RWPE2 (cell line): ENCODE measurements around the gene GABPB1.

Source experiments
- ATAC-seq: fragments of 200-7000 bp; cut with Tn5 transposase; 3 replicates; pipeline ENCODE4 v1.9.1; 2021; ENCODE audit warnings: low read depth
- DNase-seq: peaks from one replicate; pipeline ENCODE4 v3.0.0-alpha.2; 2020; ENCODE audit warnings: low spot score
- H3K27ac ChIP-seq: fragments of 450-650 bp; 2 replicates; pipeline ENCODE4 v1.5.1; 2017; ENCODE audit warnings: mild to moderate bottlenecking; ENCODE audit not compliant: poor library complexity, severe bottlenecking
- H3K27me3 ChIP-seq: fragments of 250-450 bp; sonication (Bioruptor Pico); 2 replicates; pipeline ENCODE4 v1.5.1; 2021; ENCODE audit warnings: mild to moderate bottlenecking, moderate library complexity; ENCODE audit not compliant: insufficient read depth, poor library complexity, severe bottlenecking
- H3K36me3 ChIP-seq: fragments of 250-450 bp; sonication (Bioruptor Pico); 2 replicates; pipeline ENCODE4 v1.5.1; 2020; ENCODE audit warnings: low read depth, mild to moderate bottlenecking, moderate library complexity
- H3K4me1 ChIP-seq: fragments of 250-450 bp; sonication (Bioruptor Pico); 2 replicates; pipeline ENCODE4 v1.5.1; 2021; ENCODE audit warnings: mild to moderate bottlenecking, moderate library complexity; ENCODE audit not compliant: insufficient read depth, poor library complexity, severe bottlenecking
- H3K4me3 ChIP-seq: fragments of 250-450 bp; sonication (Bioruptor Pico); 2 replicates; pipeline ENCODE4 v1.5.1; 2021; ENCODE audit warnings: mild to moderate bottlenecking, moderate library complexity; ENCODE audit not compliant: severe bottlenecking
- H3K9me3 ChIP-seq: fragments of 250-450 bp; sonication (Bioruptor Pico); 2 replicates; pipeline ENCODE4 v1.5.1; 2021; ENCODE audit warnings: mild to moderate bottlenecking, moderate library complexity; ENCODE audit not compliant: severe bottlenecking
- CTCF ChIP-seq: fragments of 450-650 bp; IDR thresholded peaks from one replicate; pipeline ENCODE4 v1.5.1; 2017; ENCODE audit warnings: mild to moderate bottlenecking, moderate library complexity; ENCODE audit not compliant: poor library complexity, severe bottlenecking

Gene GABPB1

DNA sequence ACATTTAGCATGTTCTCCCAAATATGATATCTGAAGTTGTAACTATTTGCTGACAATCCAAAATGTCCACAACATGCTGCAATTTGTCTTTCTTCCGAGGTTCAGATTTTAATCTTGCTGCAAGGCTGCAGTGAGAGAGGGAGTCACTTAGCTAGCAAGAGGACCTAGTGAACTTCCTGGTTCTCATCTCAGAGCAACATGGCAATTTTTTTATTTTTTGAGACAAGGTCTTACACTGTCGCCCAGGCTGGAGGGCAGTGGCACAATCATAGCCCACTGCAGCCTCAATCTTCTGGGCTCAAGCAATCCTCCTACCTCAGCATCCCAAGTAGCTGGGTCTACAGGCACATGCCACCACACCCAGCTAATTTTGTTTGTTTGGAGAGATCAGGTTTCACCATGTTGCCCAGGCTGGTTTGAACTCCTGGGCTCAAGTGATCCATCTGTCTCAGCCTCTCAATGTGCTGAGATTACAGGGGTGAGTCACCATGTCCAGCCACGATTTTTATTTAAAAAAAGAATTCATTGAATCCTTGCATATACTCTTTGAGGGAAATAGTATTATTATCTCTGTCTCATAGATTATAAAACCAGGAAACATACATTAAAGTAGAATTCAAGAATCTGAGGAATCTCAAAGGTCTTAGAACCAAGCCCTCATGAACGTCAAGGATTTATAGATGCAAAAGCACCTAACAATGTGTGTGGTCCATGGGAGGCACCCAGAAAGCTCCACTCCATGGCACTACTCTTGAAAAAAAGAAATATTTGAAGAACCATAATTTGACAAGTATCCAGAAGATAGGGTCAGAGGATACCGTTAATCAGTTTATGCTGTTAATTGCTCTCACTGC lies 98.6 kb downstream of the GABPB1 start:
- no peaks in the 10 kb centered on the region for H3K9me3 ChIP-seq
- TF ChIP-seq CTCF, result no peak
- peak; percentile 85 for ATAC-seq
- peaks cover 21% of the 10 kb centered on the region for H3K4me1 ChIP-seq
- no peaks in the 10 kb centered on the region for H3K27me3 ChIP-seq
- H3K27ac ChIP-seq, result peak overlapping the region; percentile 18
- H3K4me3 ChIP-seq, result no peak overlapping the region
- no peak for DNase-seq
- no peaks in the 10 kb centered on the region for H3K36me3 ChIP-seq

- Histone ChIP-seq H3K4me3 (no peak overlapping the region), H3K27ac (no peak overlapping the region), H3K27me3 (no peaks in the 10 kb centered on the region), H3K4me1 (peaks cover 16% of the 10 kb centered on the region), H3K36me3 (no peaks in the 10 kb centered on the region), H3K9me3 (no peaks in the 10 kb centered on the region)
- DNase-seq (no peak), ATAC-seq (no peak)
- no peak for TF ChIP-seq CTCF
Observed at GRCh38 chr15:50252556-50252955, 102.4 kb downstream of the GABPB1 start.

GRCh38 chr15:50251638-50252182 lies 103.3 kb downstream of the GABPB1 start:
- DNase-seq (no peak), ATAC-seq (no peak)
- no peak for TF ChIP-seq CTCF
- H3K27me3 ChIP-seq, result no peaks in the 10 kb centered on the region
- peaks cover 8% of the 10 kb centered on the region for H3K4me1 ChIP-seq
- no peak overlapping the region for H3K4me3 ChIP-seq
- H3K36me3 ChIP-seq, result no peaks in the 10 kb centered on the region
- no peak overlapping the region for H3K27ac ChIP-seq
- H3K9me3 ChIP-seq, result no peaks in the 10 kb centered on the region

- H3K27ac ChIP-seq, result no peak overlapping the region
- no peaks in the 10 kb centered on the region for H3K4me1 ChIP-seq
- DNase-seq (no peak), ATAC-seq (no peak)
- no peak overlapping the region for H3K4me3 ChIP-seq
- TF ChIP-seq CTCF, result no peak
- no peaks in the 10 kb centered on the region for H3K27me3 ChIP-seq
- H3K9me3 ChIP-seq, result no peaks in the 10 kb centered on the region
- H3K36me3 ChIP-seq, result no peaks in the 10 kb centered on the region
Observed at GRCh38 chr15:50250760-50251394, 104.1 kb downstream of the GABPB1 start.
